Activated T-helper 1 cell treated with anti-CD3 and anti-CD28 coated beads, Interleukin-2, amount 50 U/mL, for 16 hours (primary cell): Measurements from ENCODE around the gene CPN2.

Source experiments
- DNase-seq, 2 donors: peaks; one replicate each; pipeline ENCODE4 v3.0.0-alpha.2; 2020; ENCODE audit warnings: low read depth in 1 of 2, low spot score in 1 of 2

CPN2 gene

GRCh38 chr3:194298331-194299227 is 52.5 kb downstream of the CPN2 start:
- no peak for DNase-seq

DNA sequence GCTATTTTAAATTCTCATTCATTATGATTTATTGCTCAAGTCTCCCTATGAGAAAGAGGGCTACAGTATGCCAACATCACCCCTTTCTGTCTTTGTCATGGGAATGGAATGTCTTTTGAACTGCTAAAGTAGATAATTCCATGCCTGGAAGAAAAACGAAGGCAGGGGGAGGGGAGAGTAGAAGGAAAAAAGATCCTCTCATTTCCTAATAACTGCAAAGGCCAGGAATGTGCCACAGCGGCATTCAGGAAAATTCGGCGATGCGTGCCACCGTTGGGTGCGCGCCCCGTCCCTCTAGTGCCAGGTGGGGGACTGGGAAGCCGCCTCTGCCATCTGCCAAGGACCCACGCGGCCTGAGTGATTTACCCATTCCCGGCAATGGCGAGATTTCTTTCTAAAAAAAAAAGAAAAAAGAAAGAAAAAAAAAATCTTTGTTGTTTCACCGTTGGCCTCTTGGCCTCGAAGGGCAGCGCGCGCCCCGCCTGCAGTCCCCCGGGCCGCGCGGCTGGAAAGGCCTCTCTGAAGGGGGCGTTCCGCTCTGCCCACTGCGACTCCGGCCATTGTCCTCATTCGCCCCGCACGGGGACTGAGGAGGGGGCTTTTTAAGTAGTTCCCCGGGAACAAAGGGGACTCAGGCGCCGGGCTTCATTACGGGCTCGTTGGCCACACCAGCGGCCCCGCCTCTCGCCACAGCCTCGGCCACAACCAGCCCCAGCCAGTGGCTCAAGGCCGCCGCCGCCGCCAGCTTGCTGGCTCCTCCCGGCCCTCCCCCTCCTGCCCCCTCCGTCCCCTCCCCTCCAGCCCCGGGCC is 54.5 kb downstream of the CPN2 start:
- no peak for DNase-seq

DNA sequence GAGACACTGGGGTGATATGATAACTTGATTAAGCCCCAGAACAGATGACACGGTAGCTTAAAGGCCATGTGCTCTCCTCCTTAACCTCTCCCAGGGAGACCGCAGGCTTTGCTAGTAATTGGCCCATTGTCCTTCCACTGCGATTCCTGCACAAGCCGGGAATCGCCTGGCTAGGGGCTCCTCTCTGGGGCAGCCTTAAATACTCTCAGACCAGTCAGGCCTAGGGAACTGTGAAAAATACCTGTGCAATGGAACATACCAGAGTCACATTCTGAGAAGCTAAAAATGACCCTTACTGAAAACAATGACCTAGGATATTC is 56.3 kb downstream of the CPN2 start:
- DNase-seq, result no peak

- DNase-seq, result no peak
Observed at GRCh38 chr3:194294199-194294894, 56.8 kb downstream of the CPN2 start.

DNA sequence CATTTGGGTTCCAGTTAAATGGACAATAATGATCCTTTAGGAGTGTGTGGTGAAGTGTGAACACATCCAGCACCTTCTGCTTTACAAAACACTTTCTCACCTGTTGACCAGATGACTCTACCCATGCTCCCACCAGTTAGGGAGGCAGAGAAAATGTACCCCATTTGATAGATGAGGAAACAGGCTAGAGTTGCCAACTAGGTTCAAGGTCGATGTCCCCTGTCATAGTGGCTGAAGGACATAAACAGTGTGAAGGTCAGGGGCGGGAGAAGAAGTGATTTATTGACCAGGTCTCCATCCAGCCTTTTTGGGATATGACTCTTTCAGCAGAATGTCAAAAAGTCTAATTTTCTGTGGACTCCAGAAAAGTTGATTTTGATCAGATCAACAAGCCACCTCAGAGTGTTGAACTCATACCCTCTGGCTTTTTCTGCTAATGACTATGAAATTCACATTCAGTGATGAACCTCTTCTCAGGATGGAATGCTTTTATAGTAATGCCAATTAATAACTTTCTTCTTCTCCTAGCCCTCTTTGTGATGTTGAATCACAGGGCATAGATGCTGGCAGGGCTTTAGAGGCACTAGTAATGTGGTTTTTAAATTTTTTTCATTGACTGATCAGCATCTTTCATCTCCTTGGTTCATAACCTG is 57.5 kb downstream of the CPN2 start:
- DNase-seq, result no peak

DNA sequence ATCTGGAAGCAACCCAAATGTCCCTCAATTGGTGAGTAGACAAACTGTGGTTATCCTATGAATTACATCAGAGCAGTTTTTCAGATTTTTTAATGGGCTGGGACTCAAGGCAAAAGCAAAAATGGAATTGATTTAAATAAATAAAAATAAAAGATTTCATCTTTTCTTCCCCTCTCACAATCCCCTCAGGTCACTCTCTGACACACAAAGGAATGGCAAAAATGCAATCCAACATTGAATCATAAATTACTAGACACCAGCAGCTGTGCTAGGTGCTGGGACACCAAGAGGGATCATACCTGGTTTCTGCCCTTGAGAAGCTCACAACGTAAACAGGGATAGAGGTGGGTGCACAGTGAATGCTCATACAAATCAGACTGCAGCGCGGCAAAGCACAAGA is 58.8 kb downstream of the CPN2 start:
- no peak for DNase-seq
